Activated CD8-positive, alpha-beta T cell treated with anti-CD3 and anti-CD28 coated beads for 36 hours (primary cell): ENCODE results near the gene EPHA8. TPM values are rescaled to one million over a fixed set of nuclear protein-coding genes. Genes with fewer than 3 reads are reported as not detected.

Experiments
- ATAC-seq: fragments of 200-7000 bp; cut with Tn5 transposase; one replicate; pipeline ENCODE4 v1.10.0; 2021; ENCODE audit warnings: mild to moderate bottlenecking, moderate library complexity
- CTCF ChIA-PET: fragments of 350-600 bp; sonication (Branson Sonifier 250); formaldehyde crosslinking; loops from one replicate; lab custom pipeline; 2021; ENCODE audit warnings: antibody characterized with exemption; lab: Charles Lee
- POLR2A ChIA-PET: fragments of 350-600 bp; sonication (Branson Sonifier 250); formaldehyde crosslinking; loops from one replicate; lab custom pipeline; 2021; ENCODE audit warnings: antibody characterized with exemption; lab: Charles Lee
- DNase-seq: peaks from one replicate; pipeline ENCODE4 v3.0.0-alpha.2; 2020
- H3K27ac Mint-ChIP-seq: one replicate; pipeline ENCODE4 v1.8.0; 2021; ENCODE audit warnings: mild to moderate bottlenecking, mixed read lengths
- H3K27me3 Mint-ChIP-seq: one replicate; pipeline ENCODE4 v1.8.0; 2021; ENCODE audit warnings: mixed read lengths
- H3K36me3 Mint-ChIP-seq: one replicate; pipeline ENCODE4 v1.8.0; 2021; ENCODE audit warnings: low read depth, mixed read lengths
- H3K4me1 Mint-ChIP-seq: one replicate; pipeline ENCODE4 v1.8.0; 2021; ENCODE audit warnings: low read depth, mixed read lengths
- H3K4me3 Mint-ChIP-seq: one replicate; pipeline ENCODE4 v1.8.0; 2021; ENCODE audit warnings: mild to moderate bottlenecking, moderate library complexity, mixed read lengths
- H3K9me3 Mint-ChIP-seq: one replicate; pipeline ENCODE4 v1.8.0; 2021; ENCODE audit warnings: mixed read lengths
- CTCF ChIP-seq: fragments of 200-600 bp; IDR thresholded peaks from one replicate; pipeline ENCODE4 v1.8.0; 2022; ENCODE audit warnings: antibody characterized with exemption, mild to moderate bottlenecking
- intact Hi-C: fragments of 100-400 bp; cut with micrococcal nuclease; formaldehyde crosslinking; loops from one replicate; pipeline ENCODE4 v1.10.0; 2022
- total RNA-seq, 2 experiments: library from RNA; stranded (reverse); gene quantifications; one replicate each; pipeline ENCODE4 v1.2.3, GENCODE V29; 2021

Gene EPHA8
- total RNA-seq, 2 experiments from 2014 or later = not detected

GRCh38 chr1:22553104-22553880, 10.0 kb upstream of the EPHA8 start:
- H3K9me3 Mint-ChIP-seq = no peaks in the 10 kb centered on the region
- ChIA-PET CTCF (no interaction called here), POLR2A (interaction anchor here (0.6 kb wide), 1 partner anchor 477 kb away, joined by 3 read pairs; no protein-coding TSS in a partner anchor)
- intact Hi-C loops = no loop called here
- no peak overlapping the region for H3K4me3 Mint-ChIP-seq
- no peaks in the 10 kb centered on the region for H3K36me3 Mint-ChIP-seq
- peaks cover 53% of the 10 kb centered on the region for H3K27me3 Mint-ChIP-seq
- H3K27ac Mint-ChIP-seq = no peak overlapping the region
- H3K4me1 Mint-ChIP-seq = no peaks in the 10 kb centered on the region
- TF ChIP-seq CTCF = no peak
- ATAC-seq (no peak), DNase-seq (no peak)

GRCh38 chr1:22553991-22554522, 9.2 kb upstream of the EPHA8 start:
- Mint-ChIP-seq H3K4me1 (no peaks in the 10 kb centered on the region), H3K4me3 (no peak overlapping the region), H3K27me3 (peaks cover 49% of the 10 kb centered on the region), H3K27ac (no peak overlapping the region), H3K9me3 (no peaks in the 10 kb centered on the region), H3K36me3 (no peaks in the 10 kb centered on the region)
- no peak for DNase-seq
- TF ChIP-seq CTCF = no peak
- no peak for ATAC-seq
- ChIA-PET CTCF (no interaction called here), POLR2A (interaction anchor here (0.6 kb wide), 1 partner anchor 476 kb away, joined by 3 read pairs; no protein-coding TSS in a partner anchor)
- intact Hi-C loops = no loop called here

- POLR2A ChIA-PET = no interaction called here
- TF ChIP-seq CTCF = no peak
- Mint-ChIP-seq H3K9me3 (no peaks in the 10 kb centered on the region), H3K4me1 (no peaks in the 10 kb centered on the region), H3K27ac (no peak overlapping the region), H3K36me3 (no peaks in the 10 kb centered on the region), H3K4me3 (no peak overlapping the region), H3K27me3 (peaks cover 48% of the 10 kb centered on the region)
- CTCF ChIA-PET = no interaction called here
- intact Hi-C loops = no loop called here
- no peak for ATAC-seq
- DNase-seq = no peak
Measured at GRCh38 chr1:22555371-22555656, 8.0 kb upstream of the EPHA8 start.

- ChIA-PET POLR2A (no interaction called here), CTCF (no interaction called here)
- no peak overlapping the region for H3K27ac Mint-ChIP-seq
- ATAC-seq (no peak), DNase-seq (no peak)
- H3K36me3 Mint-ChIP-seq = no peaks in the 10 kb centered on the region
- intact Hi-C loops = no loop called here
- no peaks in the 10 kb centered on the region for H3K9me3 Mint-ChIP-seq
- H3K4me1 Mint-ChIP-seq = no peaks in the 10 kb centered on the region
- H3K4me3 Mint-ChIP-seq = no peak overlapping the region
- peaks cover 53% of the 10 kb centered on the region for H3K27me3 Mint-ChIP-seq
- no peak for TF ChIP-seq CTCF
Measured at GRCh38 chr1:22556391-22557104, 6.7 kb upstream of the EPHA8 start.
